Endothelial cell (in vitro differentiated cells): Measurements from ENCODE around the gene SEMA3F. TPM values are rescaled to one million over a fixed set of nuclear protein-coding genes. Genes with fewer than 3 reads are reported as not detected.

Experiments
- DNase-seq: peaks from one replicate; pipeline ENCODE4 v3.0.0; 2021; ENCODE audit warnings: low spot score
- H3K27ac Mint-ChIP-seq: one replicate; pipeline ENCODE4 v1.8.0; 2021; ENCODE audit warnings: mixed read lengths, inconsistent platforms; ENCODE audit not compliant: unreplicated experiment
- H3K27me3 Mint-ChIP-seq: one replicate; pipeline ENCODE4 v1.8.0; 2021; ENCODE audit warnings: mild to moderate bottlenecking, moderate library complexity, mixed read lengths, inconsistent platforms; ENCODE audit not compliant: unreplicated experiment
- H3K36me3 Mint-ChIP-seq: one replicate; pipeline ENCODE4 v1.8.0; 2021; ENCODE audit warnings: mild to moderate bottlenecking, low read depth, mixed read lengths, inconsistent platforms; ENCODE audit not compliant: unreplicated experiment
- H3K4me1 Mint-ChIP-seq: one replicate; pipeline ENCODE4 v1.8.0; 2021; ENCODE audit warnings: mild to moderate bottlenecking, mixed read lengths, inconsistent platforms; ENCODE audit not compliant: unreplicated experiment
- H3K4me3 Mint-ChIP-seq: one replicate; pipeline ENCODE4 v1.8.0; 2021; ENCODE audit warnings: mild to moderate bottlenecking, mixed read lengths, inconsistent platforms; ENCODE audit not compliant: unreplicated experiment
- H3K9me3 Mint-ChIP-seq: one replicate; pipeline ENCODE4 v1.8.0; 2021; ENCODE audit warnings: mixed read lengths, inconsistent platforms; ENCODE audit not compliant: unreplicated experiment
- CTCF ChIP-seq: fragments of 200-600 bp; sonication (generic); IDR thresholded peaks from one replicate; pipeline ENCODE4 v1.5.0; 2021; ENCODE audit warnings: antibody characterized with exemption; ENCODE audit not compliant: unreplicated experiment
- total RNA-seq: library from RNA; stranded (reverse); fragmentation: NEBNext Ultra II Directional; extraction: Animal tissue kit (Norgen Biotek cat#: 25700); gene quantifications from one replicate; pipeline ENCODE4 v1.2.1, GENCODE V29; 2021; ENCODE audit not compliant: unreplicated experiment

The SEMA3F gene
- total RNA-seq, 1 donor from 2014 or later: 21.3 TPM

- DNase-seq: no peak
- H3K27ac Mint-ChIP-seq: no peak overlapping the region
- H3K9me3 Mint-ChIP-seq: no peaks in the 10 kb centered on the region
- peaks cover 32% of the 10 kb centered on the region for H3K4me1 Mint-ChIP-seq
- H3K27me3 Mint-ChIP-seq: peaks cover 22% of the 10 kb centered on the region
- no peak for TF ChIP-seq CTCF
- peak overlapping the region; percentile 12 for H3K4me3 Mint-ChIP-seq
- H3K36me3 Mint-ChIP-seq: peaks cover 18% of the 10 kb centered on the region
Measured at GRCh38 chr3:50233176-50233575, 78.1 kb downstream of the SEMA3F start.

GRCh38 chr3:50235716-50236483, 80.8 kb downstream of the SEMA3F start, which contains the start of gene GNAI2:
GNAI2 (plus strand) TSS chr3:50236204; CDS start chr3:50236336, 132 bp downstream.
- H3K27me3 Mint-ChIP-seq: peaks cover 22% of the 10 kb centered on the region
- H3K27ac Mint-ChIP-seq: peak within 1 kb of the TSS; percentile 91
- H3K4me1 Mint-ChIP-seq: peaks cover 44% of the 10 kb centered on the region
- DNase-seq: peak; percentile 98
- peaks cover 26% of the 10 kb centered on the region for H3K36me3 Mint-ChIP-seq
- no peak for TF ChIP-seq CTCF
- H3K4me3 Mint-ChIP-seq: peak within 1 kb of the TSS; percentile 100
- H3K9me3 Mint-ChIP-seq: no peaks in the 10 kb centered on the region

GRCh38 chr3:50236484-50237132, 81.5 kb downstream of the SEMA3F start:
- Mint-ChIP-seq H3K4me3 (peak overlapping the region; percentile 100), H3K27me3 (peaks cover 26% of the 10 kb centered on the region), H3K4me1 (peaks cover 48% of the 10 kb centered on the region), H3K27ac (peak overlapping the region; percentile 91), H3K9me3 (no peaks in the 10 kb centered on the region), H3K36me3 (peaks cover 26% of the 10 kb centered on the region)
- no peak for DNase-seq
- no peak for TF ChIP-seq CTCF

GRCh38 chr3:50237133-50237651, 82.1 kb downstream of the SEMA3F start:
- Mint-ChIP-seq H3K36me3 (peaks cover 26% of the 10 kb centered on the region), H3K9me3 (no peaks in the 10 kb centered on the region), H3K27me3 (peaks cover 27% of the 10 kb centered on the region), H3K4me3 (peak overlapping the region; percentile 100), H3K27ac (peak overlapping the region; percentile 89), H3K4me1 (peaks cover 54% of the 10 kb centered on the region)
- TF ChIP-seq CTCF: no peak
- DNase-seq: no peak
